Measurements from ENCODE around the gene SNAP47. TPM values are rescaled to one million over a fixed set of nuclear protein-coding genes. Genes with fewer than 3 reads are reported as not detected.

SNAP47 gene
- total and polyA plus RNA-seq, 2 of the 4 experiments (the other 2 are of a cell fraction), result 39.4 to 72.9 TPM

DNA sequence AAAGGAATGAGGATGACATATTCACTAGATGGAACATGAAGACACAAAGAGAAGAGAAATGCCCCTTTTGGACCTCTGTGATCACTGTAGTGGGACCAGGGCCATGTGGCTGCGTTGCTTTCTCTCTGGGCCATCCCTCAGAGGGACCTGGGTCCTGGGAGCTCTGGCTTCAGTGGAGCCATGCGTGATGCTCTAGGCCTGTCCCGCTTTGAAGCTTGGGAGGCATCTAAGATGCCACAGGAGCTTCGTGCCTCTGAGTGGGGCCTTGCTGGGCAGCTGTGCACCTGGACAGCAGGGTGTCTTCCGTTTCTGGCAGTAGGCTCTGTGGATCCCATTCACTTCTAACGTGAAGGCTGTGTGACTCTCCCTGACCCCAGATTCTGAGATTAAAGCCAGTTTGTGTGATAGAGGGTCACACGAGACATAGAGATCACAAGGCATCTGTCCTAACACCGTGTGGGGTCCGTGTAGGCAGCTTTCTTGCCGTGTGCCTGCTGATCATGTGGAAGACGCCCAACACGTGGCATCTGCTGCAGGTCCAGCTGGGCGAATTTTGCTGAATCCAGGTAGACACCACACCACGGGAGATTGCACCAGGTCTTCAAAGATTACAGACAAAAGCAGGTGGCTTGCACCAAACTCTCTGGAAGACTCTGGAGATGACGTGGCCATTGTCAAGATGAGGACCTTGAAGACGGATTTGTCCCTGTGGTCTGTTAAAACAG is 63.0 kb downstream of the SNAP47 start:
- Histone ChIP-seq H3K56ac (ENCODE audit: extremely low read depth, insufficient read depth, low read length) (no peak overlapping the region), H3K27ac (ENCODE audit: insufficient read depth, low read length) (no peak overlapping the region), H3K4me3 (ENCODE audit: insufficient read depth, low read depth, low read length) (no peak overlapping the region), H3K4ac (ENCODE audit: low read depth, low read length) (no peak overlapping the region), H3K23ac (ENCODE audit: low read depth, low read length) (no peak overlapping the region), H2BK5ac (ENCODE audit: low read depth, low read length, poor library complexity, severe bottlenecking) (no peak overlapping the region), H3K9me3 (ENCODE audit: control insufficient read depth, insufficient read depth, low read length) (no peaks in the 10 kb centered on the region), H3K27me3 (ENCODE audit: control insufficient read depth, insufficient read depth, low read length) (peaks cover 13% of the 10 kb centered on the region), H3K36me3 (ENCODE audit: control insufficient read depth, insufficient read depth, low read length) (no peaks in the 10 kb centered on the region), H4K20me1 (ENCODE audit: insufficient read depth, low read length) (no peaks in the 10 kb centered on the region), H2AK5ac (ENCODE audit: low read depth, low read length) (no peak overlapping the region), H3K79me1 (ENCODE audit: low read depth in 1 of 2, low read length in 2 of 2) (no peaks in the 10 kb centered on the region), H3K4me1 (ENCODE audit: control insufficient read depth, insufficient read depth, low read length) (peaks cover 15% of the 10 kb centered on the region), H3K18ac (ENCODE audit: low read depth, low read length) (no peak overlapping the region), H2AK9ac (replicated peaks; ENCODE audit: low read depth, low read length, poor library complexity) (no peak overlapping the region), H2BK15ac (ENCODE audit: low read depth, low read length) (no peak overlapping the region), H4K8ac (ENCODE audit: low read depth in 2 of 2, low read length in 2 of 2) (no peak overlapping the region), H4K5ac (ENCODE audit: low read depth, low read length) (no peak overlapping the region), H3K9ac (ENCODE audit: low read depth, low read length) (no peak overlapping the region), H2BK120ac (ENCODE audit: low read depth, low read length) (no peak overlapping the region), H4K91ac (ENCODE audit: insufficient read depth, low read depth, low read length) (no peak overlapping the region), H3K9me1 (ENCODE audit: insufficient read depth, low read length) (peaks cover 8% of the 10 kb centered on the region; the same call in 1 of the 2 replicates), H2BK20ac (ENCODE audit: low read depth, low read length) (no peak overlapping the region), H3K4me2 (ENCODE audit: low read depth, low read length) (no peak overlapping the region), H2AFZ (replicated peaks; ENCODE audit: low read length, poor library complexity) (no peak overlapping the region), H3K14ac (replicated peaks; ENCODE audit: low read depth, low read length) (no peak overlapping the region)
- in situ Hi-C loops (cut with MboI; ENCODE audit: low sequenced_read_pairs) (no loop called here), intact Hi-C loops (cut with micrococcal nuclease) (no loop called here), dilution Hi-C loops (cut with HindIII; ENCODE audit: low sequenced_read_pairs, unreplicated experiment) (no loop called here)
- POLR2A ChIA-PET (ENCODE audit: unreplicated experiment), result no interaction called here
- WGBS, 2 experiments (ENCODE audit: extremely low coverage in 2 of 2, insufficient read length in 1 of 2), result 76% methylated on average over 12 of the region's 16 CpGs; no CpG with 5 or more reads in 1 of the 2 experiments
- CTCF ChIA-PET, result no interaction called here
- TF ChIP-seq FOS (IDR thresholded peaks at IDR 0.05; ENCODE audit: low read depth, low read length) (no peak), SMC3 (IDR thresholded peaks at IDR 0.05; ENCODE audit: low read depth, low read length) (no peak), MXI1 (IDR thresholded peaks at IDR 0.05; ENCODE audit: borderline replicate concordance, low read depth, low read length) (no peak), POLR2A (IDR thresholded peaks at IDR 0.05; ENCODE audit: low read depth, low read length) (no peak), MAFK (IDR thresholded peaks at IDR 0.05; ENCODE audit: low read depth, low read length) (no peak), MAZ (IDR thresholded peaks at IDR 0.05; ENCODE audit: borderline replicate concordance, low read depth, low read length) (no peak), BHLHE40 (IDR thresholded peaks at IDR 0.05; ENCODE audit: low read depth, low read length) (no peak), RFX5 (IDR thresholded peaks at IDR 0.05; ENCODE audit: low read depth, low read length) (no peak), CEBPB (IDR thresholded peaks at IDR 0.05; ENCODE audit: low read depth, low read length) (no peak), CHD1 (IDR thresholded peaks at IDR 0.05; ENCODE audit: low read depth, low read length) (no peak), NFE2L2 (IDR thresholded peaks at IDR 0.05; ENCODE audit: low read depth, low read length) (no peak), RAD21 (IDR thresholded peaks at IDR 0.05; ENCODE audit: low read length) (no peak), RCOR1 (IDR thresholded peaks at IDR 0.05; ENCODE audit: insufficient replicate concordance, low read length) (no peak)
- TF ChIP-seq, protein P1, sequence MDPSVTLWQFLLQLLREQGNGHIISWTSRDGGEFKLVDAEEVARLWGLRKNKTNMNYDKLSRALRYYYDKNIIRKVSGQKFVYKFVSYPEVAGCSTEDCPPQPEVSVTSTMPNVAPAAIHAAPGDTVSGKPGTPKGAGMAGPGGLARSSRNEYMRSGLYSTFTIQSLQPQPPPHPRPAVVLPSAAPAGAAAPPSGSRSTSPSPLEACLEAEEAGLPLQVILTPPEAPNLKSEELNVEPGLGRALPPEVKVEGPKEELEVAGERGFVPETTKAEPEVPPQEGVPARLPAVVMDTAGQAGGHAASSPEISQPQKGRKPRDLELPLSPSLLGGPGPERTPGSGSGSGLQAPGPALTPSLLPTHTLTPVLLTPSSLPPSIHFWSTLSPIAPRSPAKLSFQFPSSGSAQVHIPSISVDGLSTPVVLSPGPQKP (IDR thresholded peaks at IDR 0.05; ENCODE audit: borderline replicate concordance, low read depth, low read length), result no peak
- TF ChIP-seq, protein P2, sequence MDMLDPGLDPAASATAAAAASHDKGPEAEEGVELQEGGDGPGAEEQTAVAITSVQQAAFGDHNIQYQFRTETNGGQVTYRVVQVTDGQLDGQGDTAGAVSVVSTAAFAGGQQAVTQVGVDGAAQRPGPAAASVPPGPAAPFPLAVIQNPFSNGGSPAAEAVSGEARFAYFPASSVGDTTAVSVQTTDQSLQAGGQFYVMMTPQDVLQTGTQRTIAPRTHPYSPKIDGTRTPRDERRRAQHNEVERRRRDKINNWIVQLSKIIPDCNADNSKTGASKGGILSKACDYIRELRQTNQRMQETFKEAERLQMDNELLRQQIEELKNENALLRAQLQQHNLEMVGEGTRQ (IDR thresholded peaks at IDR 0.05; ENCODE audit: low read depth, low read length), result no peak
- TF ChIP-seq, protein P3, sequence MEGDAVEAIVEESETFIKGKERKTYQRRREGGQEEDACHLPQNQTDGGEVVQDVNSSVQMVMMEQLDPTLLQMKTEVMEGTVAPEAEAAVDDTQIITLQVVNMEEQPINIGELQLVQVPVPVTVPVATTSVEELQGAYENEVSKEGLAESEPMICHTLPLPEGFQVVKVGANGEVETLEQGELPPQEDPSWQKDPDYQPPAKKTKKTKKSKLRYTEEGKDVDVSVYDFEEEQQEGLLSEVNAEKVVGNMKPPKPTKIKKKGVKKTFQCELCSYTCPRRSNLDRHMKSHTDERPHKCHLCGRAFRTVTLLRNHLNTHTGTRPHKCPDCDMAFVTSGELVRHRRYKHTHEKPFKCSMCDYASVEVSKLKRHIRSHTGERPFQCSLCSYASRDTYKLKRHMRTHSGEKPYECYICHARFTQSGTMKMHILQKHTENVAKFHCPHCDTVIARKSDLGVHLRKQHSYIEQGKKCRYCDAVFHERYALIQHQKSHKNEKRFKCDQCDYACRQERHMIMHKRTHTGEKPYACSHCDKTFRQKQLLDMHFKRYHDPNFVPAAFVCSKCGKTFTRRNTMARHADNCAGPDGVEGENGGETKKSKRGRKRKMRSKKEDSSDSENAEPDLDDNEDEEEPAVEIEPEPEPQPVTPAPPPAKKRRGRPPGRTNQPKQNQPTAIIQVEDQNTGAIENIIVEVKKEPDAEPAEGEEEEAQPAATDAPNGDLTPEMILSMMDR (conservative IDR thresholded peaks at IDR 0.05; ENCODE audit: low read depth, low read length), result no peak
- BruUV-seq (replicated peaks), result no TSS peak
- no peak for DNase-seq
- no peak for ATAC-seq (ENCODE audit: low read depth)

Data from IMR-90 (cell line).